A673 (cell line): ENCODE results near the gene MTX1. TPM values are rescaled to one million over a fixed set of nuclear protein-coding genes. Genes with fewer than 3 reads are reported as not detected.
"Not testable (repeated sequence)": the region's sequence is repeated elsewhere in the genome, so short reads cannot be mapped to it uniquely, and the experiment has no call there.

Source experiments
- BruUV-seq: library from RNA; stranded (reverse); fragments of 400-500 nt; replicated peaks from 2 replicates; lab custom pipeline; 2021; lab: Mats Ljungman, UMichigan
- CTCF ChIA-PET: fragments of 300-600 bp; sonication (Branson Sonifier 250); formaldehyde crosslinking; loops from one replicate; lab custom pipeline; 2022; ENCODE audit warnings: antibody characterized with exemption; lab: Charles Lee
- POLR2A ChIA-PET: fragments of 300-600 bp; sonication (Branson Sonifier 250); formaldehyde crosslinking; loops from one replicate; lab custom pipeline; 2022; ENCODE audit warnings: antibody characterized with exemption; ENCODE audit not compliant: low non-redundant PET; lab: Charles Lee
- DNase-seq: peaks from one replicate; pipeline ENCODE4 v3.0.0-alpha.2; 2015; ENCODE audit warnings: low spot score
- H3K27ac ChIP-seq: fragments of 200-600 bp; sonication (generic); 2 replicates; pipeline ENCODE4 v1.5.1; 2016; ENCODE audit warnings: mixed run types, low read depth, mild to moderate bottlenecking, mixed read lengths, antibody characterized with exemption, low read length; ENCODE audit not compliant: poor library complexity, severe bottlenecking
- H3K27me3 ChIP-seq: fragments of 200-600 bp; sonication (generic); replicated peaks from 2 replicates; pipeline ENCODE4 v1.6.1; 2017; ENCODE audit warnings: mixed run types, low read depth, mild to moderate bottlenecking, mixed read lengths, antibody characterized with exemption, low read length; ENCODE audit not compliant: insufficient read depth, poor library complexity
- H3K36me3 ChIP-seq: fragments of 200-600 bp; sonication (generic); 2 replicates; pipeline ENCODE4 v1.6.1; 2016; ENCODE audit warnings: mixed run types, mild to moderate bottlenecking, mixed read lengths, antibody characterized with exemption, low read length; ENCODE audit not compliant: insufficient read depth, poor library complexity, severe bottlenecking
- H3K4me1 ChIP-seq: fragments of 200-600 bp; sonication (generic); 2 replicates; pipeline ENCODE4 v1.6.1; 2017; ENCODE audit warnings: mixed run types, mild to moderate bottlenecking, mixed read lengths, antibody characterized with exemption, low read length; ENCODE audit not compliant: insufficient read depth, poor library complexity, severe bottlenecking
- H3K4me3 ChIP-seq: fragments of 200-600 bp; sonication (generic); 2 replicates; pipeline ENCODE4 v1.5.1; 2016; ENCODE audit warnings: low read depth, mixed run types, mild to moderate bottlenecking, mixed read lengths, low read length; ENCODE audit not compliant: poor library complexity, severe bottlenecking
- H3K9me3 ChIP-seq: fragments of 200-600 bp; sonication (generic); 2 replicates; pipeline ENCODE4 v1.6.1; 2016; ENCODE audit warnings: mixed run types, low read depth, mild to moderate bottlenecking, mixed read lengths, antibody characterized with exemption, low read length; ENCODE audit not compliant: poor library complexity, severe bottlenecking
- CTCF ChIP-seq: fragments of 300-800, 200-600 bp; sonication (generic); conservative IDR thresholded peaks from 2 replicates; pipeline ENCODE4 v1.5.1; 2017; ENCODE audit warnings: low read depth, mild to moderate bottlenecking, antibody characterized with exemption, low read length, moderate library complexity, mixed read lengths
- EZH2 ChIP-seq: fragments of 200-600 bp; sonication (generic); IDR thresholded peaks from 2 replicates; pipeline ENCODE4 v1.6.1; 2017; ENCODE audit warnings: borderline replicate concordance, low read depth, mild to moderate bottlenecking, mixed read lengths, antibody characterized with exemption, low read length; ENCODE audit not compliant: poor library complexity, severe bottlenecking
- intact Hi-C: fragments of 100-400 bp; cut with micrococcal nuclease; formaldehyde crosslinking; loops from one replicate; pipeline ENCODE4 v1.10.0; 2022; ENCODE audit not compliant: unreplicated experiment
- total RNA-seq: library from RNA; stranded (reverse); gene quantifications from 2 replicates; pipeline ENCODE4 v1.2.3, GENCODE V29; 2021

The MTX1 gene
- total RNA-seq, 1 experiment from 2014 or later = 65.2 TPM

- DNase-seq = no peak
- ChIA-PET CTCF (no interaction called here), POLR2A (no interaction called here)
- peak overlapping the region; percentile 42 for H3K27ac ChIP-seq
- no TSS peak for BruUV-seq
- H3K36me3 ChIP-seq = no peaks in the 10 kb centered on the region
- H3K27me3 ChIP-seq = no peaks in the 10 kb centered on the region
- no peaks in the 10 kb centered on the region for H3K4me1 ChIP-seq
- TF ChIP-seq EZH2 (no peak), CTCF (no peak)
- no peaks in the 10 kb centered on the region for H3K9me3 ChIP-seq
- H3K4me3 ChIP-seq = no peak overlapping the region
- intact Hi-C loops = no loop called here
Measured at GRCh38 chr1:155187456-155187891, 21.0 kb upstream of the MTX1 start.

GRCh38 chr1:155188268-155188667, 20.2 kb upstream of the MTX1 start:
- intact Hi-C loops = no loop called here
- Histone ChIP-seq H3K36me3 (no peaks in the 10 kb centered on the region), H3K4me3 (no peak overlapping the region), H3K9me3 (no peaks in the 10 kb centered on the region), H3K27me3 (no peaks in the 10 kb centered on the region), H3K4me1 (peaks cover 4% of the 10 kb centered on the region), H3K27ac (peak overlapping the region; percentile 42)
- CTCF ChIA-PET = no interaction called here
- no peak for DNase-seq
- BruUV-seq = no TSS peak
- POLR2A ChIA-PET = no interaction called here
- TF ChIP-seq CTCF = no peak
- no peak for TF ChIP-seq EZH2

DNA sequence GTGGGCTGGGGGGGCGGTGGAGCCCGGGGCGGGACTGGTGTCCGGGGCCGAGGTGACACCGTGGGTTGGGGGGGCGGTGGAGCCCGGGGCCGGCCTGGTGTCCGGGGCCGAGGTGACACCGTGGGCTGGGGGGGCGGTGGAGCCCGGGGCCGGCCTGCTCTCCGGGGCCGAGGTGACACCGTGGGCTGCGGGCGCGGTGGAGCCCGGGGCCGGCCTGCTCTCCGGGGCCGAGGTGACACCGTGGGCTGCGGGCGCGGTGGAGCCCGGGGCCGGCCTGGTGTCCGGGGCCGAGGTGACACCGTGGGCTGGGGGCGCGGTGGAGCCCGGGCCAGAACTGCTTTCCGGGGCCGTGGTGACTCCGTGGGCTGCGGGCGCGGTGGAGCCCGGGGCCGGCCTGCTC, 18.6 kb upstream of the MTX1 start:
- intact Hi-C loops, H3K4me3 ChIP-seq, H3K27me3 ChIP-seq, H3K9me3 ChIP-seq, CTCF ChIA-PET, H3K27ac ChIP-seq, H3K36me3 ChIP-seq, BruUV-seq, POLR2A ChIA-PET, DNase-seq: not testable (repeated sequence)
- peaks cover 15% of the 10 kb centered on the region for H3K4me1 ChIP-seq

DNA sequence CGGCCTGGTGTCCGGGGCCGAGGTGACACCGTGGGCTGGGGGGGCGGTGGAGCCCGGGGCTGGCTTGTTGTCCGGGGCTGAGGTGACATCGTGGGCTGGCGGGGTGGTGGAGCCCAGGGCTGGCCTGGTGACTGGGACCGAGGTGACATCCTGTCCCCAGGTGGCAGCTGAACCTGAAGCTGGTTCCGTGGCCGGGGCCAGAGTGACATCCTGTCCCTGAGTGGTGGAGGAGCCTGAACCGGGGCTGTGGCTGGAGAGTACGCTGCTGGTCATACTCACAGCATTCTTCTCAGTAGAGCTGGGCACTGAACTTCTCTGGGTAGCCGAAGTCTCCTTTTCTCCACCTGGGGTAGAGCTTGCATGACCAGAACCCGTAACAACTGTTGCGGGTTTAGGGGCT, 16.6 kb upstream of the MTX1 start:
- ChIA-PET CTCF (interaction anchor here (0.6 kb wide), 1 partner anchor 102 kb away, joined by 4 read pairs; no protein-coding TSS in a partner anchor), POLR2A (no interaction called here)
- DNase-seq = no peak
- H3K36me3 ChIP-seq = peaks cover 3% of the 10 kb centered on the region
- peaks cover 22% of the 10 kb centered on the region for H3K4me1 ChIP-seq
- TF ChIP-seq CTCF (no peak), EZH2 (no peak)
- BruUV-seq = no TSS peak
- no peak overlapping the region for H3K27ac ChIP-seq
- H3K27me3 ChIP-seq = no peaks in the 10 kb centered on the region
- no peaks in the 10 kb centered on the region for H3K9me3 ChIP-seq
- intact Hi-C loops = no loop called here
- no peak overlapping the region for H3K4me3 ChIP-seq
